Activated CD4-positive, alpha-beta T cell treated with anti-CD3 and anti-CD28 coated beads, Interleukin-2, amount 10 ng/mL, durations not matched to agents 7 days and 5 days (primary cell): Measurements from ENCODE around the gene EIF4E. TPM values are rescaled to one million over a fixed set of nuclear protein-coding genes. Genes with fewer than 3 reads are reported as not detected.
A peak's percentile ranks its signal among the peaks of the same experiment; 100 is the strongest.
"Not testable (repeated sequence)": the region's sequence is repeated elsewhere in the genome, so short reads cannot be mapped to it uniquely, and the experiment has no call there.

Experiments used
- CTCF ChIA-PET: fragments of 350-600 bp; sonication (Branson Sonifier 250); formaldehyde crosslinking; loops from one replicate; lab custom pipeline; 2021; ENCODE audit warnings: antibody characterized with exemption; lab: Charles Lee
- POLR2A ChIA-PET: fragments of 350-600 bp; sonication (Branson Sonifier 250); formaldehyde crosslinking; loops from one replicate; lab custom pipeline; 2021; ENCODE audit warnings: antibody characterized with exemption; lab: Charles Lee
- DNase-seq: peaks from one replicate; pipeline ENCODE4 v3.0.0-alpha.2; 2020
- H3K27ac Mint-ChIP-seq: one replicate; pipeline ENCODE4 v1.8.0; 2021; ENCODE audit warnings: mild to moderate bottlenecking, moderate library complexity, mixed read lengths
- H3K27me3 Mint-ChIP-seq: one replicate; pipeline ENCODE4 v1.8.0; 2021; ENCODE audit warnings: mixed read lengths
- H3K36me3 Mint-ChIP-seq: one replicate; pipeline ENCODE4 v1.8.0; 2021; ENCODE audit warnings: low read depth, mixed read lengths
- H3K4me1 Mint-ChIP-seq: one replicate; pipeline ENCODE4 v1.8.0; 2021; ENCODE audit warnings: mixed read lengths
- H3K4me3 Mint-ChIP-seq: one replicate; pipeline ENCODE4 v1.8.0; 2021; ENCODE audit warnings: mild to moderate bottlenecking, moderate library complexity, mixed read lengths
- H3K9me3 Mint-ChIP-seq: one replicate; pipeline ENCODE4 v1.8.0; 2021; ENCODE audit warnings: mixed read lengths
- total RNA-seq, 2 experiments: library from RNA; stranded (reverse); gene quantifications; one replicate each; pipeline ENCODE4 v1.2.3, GENCODE V29; 2021

The EIF4E gene
- total RNA-seq, 2 experiments from 2014 or later: 83.7 to 101 TPM

- Mint-ChIP-seq H3K4me3 (peak overlapping the region; percentile 87), H3K27me3 (no peaks in the 10 kb centered on the region), H3K27ac (peak overlapping the region; percentile 96), H3K36me3 (peaks cover 29% of the 10 kb centered on the region), H3K4me1 (peaks cover 41% of the 10 kb centered on the region), H3K9me3 (no peaks in the 10 kb centered on the region)
- CTCF ChIA-PET: interaction anchor here (0.6 to 3.3 kb wide), 7 partner anchors 10 to 461 kb away, joined by 3 to 16 read pairs (median 5); partner anchors contain the start of gene METAP1
- peak; percentile 72 for DNase-seq
- POLR2A ChIA-PET: interaction anchor here (0.6 to 0.7 kb wide), 2 partner anchors 28 to 643 kb away, joined by 3 read pairs; no protein-coding TSS in a partner anchor
These were observed 815 bp downstream of the EIF4E start for GRCh38 chr4:98928131-98928504.

DNA sequence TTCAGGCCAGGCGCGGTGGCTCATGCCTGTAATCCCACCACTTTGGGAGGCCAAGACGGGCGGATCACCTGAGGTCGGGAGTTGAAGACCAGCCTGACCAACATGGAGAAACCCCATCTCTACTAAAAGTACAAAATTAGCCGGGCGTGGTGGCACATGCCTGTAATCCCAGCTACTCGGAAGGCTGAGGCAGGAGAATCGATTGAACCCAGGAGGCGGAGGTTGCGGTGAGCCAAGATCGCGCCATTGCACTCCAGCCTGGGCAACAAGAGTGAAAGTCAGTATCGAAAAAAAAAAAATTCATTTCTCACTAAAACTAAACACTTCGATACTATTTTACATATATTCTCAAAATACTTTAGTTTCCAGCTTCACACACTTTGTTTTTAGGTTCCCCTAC lies 2.7 kb downstream of the EIF4E start:
- H3K9me3 Mint-ChIP-seq, H3K27me3 Mint-ChIP-seq, POLR2A ChIA-PET, H3K4me3 Mint-ChIP-seq, H3K27ac Mint-ChIP-seq, DNase-seq: not testable (repeated sequence)
- H3K4me1 Mint-ChIP-seq: peaks cover 33% of the 10 kb centered on the region
- H3K36me3 Mint-ChIP-seq: peaks cover 34% of the 10 kb centered on the region
- CTCF ChIA-PET: interaction anchor here (0.6 to 0.9 kb wide), 2 partner anchors 9 to 907 kb away, joined by 3 to 4 read pairs; no protein-coding TSS in a partner anchor

DNA sequence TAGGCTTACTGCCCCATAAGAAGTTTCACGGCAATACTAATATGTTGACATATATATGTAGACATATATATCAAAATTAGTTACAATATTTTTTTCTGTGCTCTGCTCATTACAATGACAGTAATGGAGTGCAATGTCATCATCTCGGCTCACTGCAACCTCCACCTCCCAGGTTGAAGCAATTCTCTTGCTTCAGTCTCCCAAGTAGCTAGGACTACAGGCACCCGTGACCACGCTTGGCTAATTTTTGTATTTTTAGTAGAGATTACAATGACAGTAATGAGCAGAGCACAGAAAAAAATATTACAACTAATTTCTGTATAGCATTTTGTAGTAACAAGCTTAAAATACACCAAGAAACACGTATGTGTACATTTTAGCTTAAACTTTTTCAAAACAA lies 7.6 kb downstream of the EIF4E start:
- Mint-ChIP-seq H3K36me3 (peaks cover 50% of the 10 kb centered on the region), H3K9me3 (peaks cover 2% of the 10 kb centered on the region), H3K4me3 (no peak overlapping the region), H3K4me1 (peaks cover 28% of the 10 kb centered on the region), H3K27ac (no peak overlapping the region), H3K27me3 (no peaks in the 10 kb centered on the region)
- CTCF ChIA-PET: interaction anchor here (0.9 to 1.0 kb wide), 2 partner anchors 11 kb away, joined by 3 read pairs; no protein-coding TSS in a partner anchor
- POLR2A ChIA-PET: no interaction called here
- DNase-seq: no peak

- Mint-ChIP-seq H3K4me1 (peaks cover 23% of the 10 kb centered on the region), H3K36me3 (peaks cover 46% of the 10 kb centered on the region), H3K9me3 (peaks cover 2% of the 10 kb centered on the region), H3K27ac (no peak overlapping the region), H3K4me3 (no peak overlapping the region), H3K27me3 (no peaks in the 10 kb centered on the region)
- ChIA-PET POLR2A (no interaction called here), CTCF (no interaction called here)
- no peak for DNase-seq
These were observed 8.9 kb downstream of the EIF4E start for GRCh38 chr4:98919996-98920395.

GRCh38 chr4:98910728-98911127 lies 18.2 kb downstream of the EIF4E start:
- Mint-ChIP-seq H3K4me1 (peaks cover 20% of the 10 kb centered on the region), H3K36me3 (peaks cover 32% of the 10 kb centered on the region)
- POLR2A ChIA-PET, H3K27me3 Mint-ChIP-seq, H3K4me3 Mint-ChIP-seq, H3K27ac Mint-ChIP-seq, H3K9me3 Mint-ChIP-seq, DNase-seq: not testable (repeated sequence)
- CTCF ChIA-PET: interaction anchor here (0.6 to 1.5 kb wide), 8 partner anchors 10 to 678 kb away, joined by 3 to 9 read pairs (median 3); no protein-coding TSS in a partner anchor

DNA sequence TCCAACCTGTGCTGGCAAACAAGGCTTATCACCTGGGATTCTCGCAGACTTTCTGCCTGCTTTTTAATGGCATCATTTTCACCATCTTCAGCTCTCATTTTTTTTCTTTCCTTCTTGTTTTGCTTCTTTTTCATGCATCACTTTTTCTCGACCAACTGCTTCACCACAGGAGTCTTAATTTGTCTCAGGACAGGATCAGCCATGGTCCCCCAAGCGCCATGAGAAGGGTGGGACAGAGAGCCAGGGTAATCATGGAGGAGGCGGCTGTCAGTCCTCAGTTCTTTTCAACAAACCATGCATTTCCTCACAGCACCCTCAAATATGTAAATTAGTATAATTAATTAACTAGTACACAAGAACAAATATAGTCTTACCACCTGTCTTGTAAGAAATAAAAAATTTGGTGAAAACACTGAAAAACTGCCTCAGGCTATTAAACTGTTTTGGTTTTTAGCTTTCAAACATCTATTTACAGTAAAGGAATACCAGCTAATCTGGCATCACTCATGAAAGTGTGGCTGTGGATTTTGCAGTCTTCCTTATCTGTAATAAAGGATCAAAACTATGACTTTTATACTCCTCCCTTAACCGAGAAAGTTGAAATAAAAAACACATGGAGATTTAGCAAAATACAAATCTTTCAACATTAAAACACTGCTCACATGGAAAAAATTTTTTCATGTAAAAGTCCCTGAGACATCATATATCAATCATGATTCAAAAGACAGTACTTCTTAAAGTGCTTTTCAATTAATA lies 19.1 kb downstream of the EIF4E start:
- ChIA-PET CTCF (interaction anchor here (0.6 to 1.5 kb wide), 6 partner anchors 11 to 678 kb away, joined by 3 to 9 read pairs (median 3); no protein-coding TSS in a partner anchor), POLR2A (no interaction called here)
- no peaks in the 10 kb centered on the region for H3K27me3 Mint-ChIP-seq
- no peak for DNase-seq
- peaks cover 23% of the 10 kb centered on the region for H3K4me1 Mint-ChIP-seq
- H3K4me3 Mint-ChIP-seq: no peak overlapping the region
- H3K36me3 Mint-ChIP-seq: peaks cover 34% of the 10 kb centered on the region
- H3K9me3 Mint-ChIP-seq: no peaks in the 10 kb centered on the region
- no peak overlapping the region for H3K27ac Mint-ChIP-seq

DNA sequence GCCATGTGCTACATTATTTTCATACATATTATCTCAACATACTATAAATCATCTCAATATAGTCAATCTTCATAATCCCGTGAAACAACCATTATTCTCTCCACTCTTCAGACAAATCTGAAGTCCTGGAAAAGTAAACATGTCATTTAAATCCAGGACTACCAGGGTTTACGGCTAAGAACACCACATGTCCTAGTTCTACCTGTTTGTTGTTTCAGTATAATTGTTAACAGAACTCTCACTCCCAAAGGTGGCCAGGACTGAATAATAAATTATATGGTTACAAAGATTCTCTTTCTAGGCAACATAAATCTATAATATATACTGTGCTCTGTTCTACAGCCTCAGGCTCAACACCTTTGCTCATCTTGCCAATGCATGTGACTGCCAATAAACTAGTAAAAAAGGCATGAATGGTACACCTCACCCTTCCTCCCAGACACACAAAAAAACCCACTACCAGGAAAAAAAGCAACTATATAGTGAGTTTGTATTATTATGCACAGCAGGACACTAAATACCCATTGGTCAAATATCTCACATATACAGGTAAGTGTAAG lies 20.1 kb downstream of the EIF4E start:
- ChIA-PET POLR2A (no interaction called here), CTCF (no interaction called here)
- H3K27me3 Mint-ChIP-seq: no peaks in the 10 kb centered on the region
- no peaks in the 10 kb centered on the region for H3K9me3 Mint-ChIP-seq
- H3K36me3 Mint-ChIP-seq: peaks cover 32% of the 10 kb centered on the region
- H3K27ac Mint-ChIP-seq: no peak overlapping the region
- H3K4me1 Mint-ChIP-seq: peaks cover 18% of the 10 kb centered on the region
- H3K4me3 Mint-ChIP-seq: no peak overlapping the region
- DNase-seq: no peak

DNA sequence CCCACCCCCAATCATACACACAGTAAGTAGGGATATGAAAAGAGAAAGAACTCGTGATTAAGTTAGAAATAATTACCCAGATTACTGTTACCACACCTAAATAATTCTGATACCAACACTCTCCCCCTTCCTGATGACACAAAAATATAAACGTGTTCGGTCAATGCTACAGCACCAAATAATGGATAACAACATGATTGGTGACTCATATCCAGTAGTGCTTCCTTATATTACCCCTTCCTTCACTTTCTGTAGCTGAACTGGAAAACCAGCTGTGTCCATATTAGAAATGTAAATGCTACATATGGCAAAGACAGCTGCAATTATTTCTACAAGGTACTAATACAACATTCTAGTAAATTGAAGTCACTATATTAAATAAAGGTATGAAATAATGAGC lies 20.8 kb downstream of the EIF4E start:
- CTCF ChIA-PET: interaction anchor here (1.5 kb wide), 1 partner anchor 14 kb away, joined by 3 read pairs; no protein-coding TSS in a partner anchor
- Mint-ChIP-seq H3K4me3 (no peak overlapping the region), H3K36me3 (peaks cover 33% of the 10 kb centered on the region), H3K9me3 (no peaks in the 10 kb centered on the region), H3K4me1 (peaks cover 20% of the 10 kb centered on the region), H3K27me3 (no peaks in the 10 kb centered on the region), H3K27ac (no peak overlapping the region)
- DNase-seq: no peak
- POLR2A ChIA-PET: no interaction called here

DNA sequence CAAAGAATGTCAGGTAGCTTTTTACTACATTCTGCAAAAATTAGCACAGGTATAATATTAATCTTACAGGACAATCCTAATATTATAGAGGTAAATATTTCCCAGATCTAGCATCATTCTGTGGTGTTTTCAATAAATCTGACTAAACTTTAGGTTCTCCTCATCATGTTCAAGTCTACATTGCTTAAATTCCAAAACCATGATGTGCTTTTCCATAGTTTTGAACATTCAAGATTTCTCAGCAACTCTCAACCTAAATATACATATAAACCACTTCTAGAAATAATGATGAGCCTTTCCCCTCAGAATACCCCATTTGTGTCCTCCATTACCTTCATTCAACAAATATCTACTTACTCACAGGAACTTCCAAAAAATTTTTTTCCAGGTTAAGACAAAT lies 23.1 kb downstream of the EIF4E start:
- POLR2A ChIA-PET: no interaction called here
- Mint-ChIP-seq H3K27me3 (no peaks in the 10 kb centered on the region), H3K36me3 (peaks cover 49% of the 10 kb centered on the region), H3K27ac (no peak overlapping the region), H3K4me1 (peaks cover 24% of the 10 kb centered on the region), H3K4me3 (no peak overlapping the region), H3K9me3 (no peaks in the 10 kb centered on the region)
- CTCF ChIA-PET: no interaction called here
- no peak for DNase-seq

DNA sequence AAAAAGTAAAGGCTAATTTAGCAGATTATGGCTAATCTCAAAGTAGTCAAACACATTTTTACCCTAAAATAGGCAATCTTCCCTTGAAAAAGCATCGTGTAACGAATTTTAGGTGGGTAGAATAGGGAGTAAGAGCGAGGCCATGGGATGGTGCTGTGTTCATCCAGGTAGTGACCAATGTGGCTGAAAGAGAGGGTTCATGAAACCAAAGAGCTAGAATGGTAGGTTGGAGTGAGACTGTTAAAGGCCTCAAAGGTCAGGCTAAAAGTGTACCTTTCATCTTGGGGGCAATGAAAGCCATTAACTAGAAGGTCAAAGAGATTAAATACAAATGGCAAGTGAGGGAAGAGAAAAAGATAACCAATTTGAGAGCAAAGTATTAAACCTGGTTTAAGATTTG lies 23.6 kb downstream of the EIF4E start:
- no peak for DNase-seq
- H3K4me1 Mint-ChIP-seq: peaks cover 26% of the 10 kb centered on the region
- no peaks in the 10 kb centered on the region for H3K9me3 Mint-ChIP-seq
- CTCF ChIA-PET: no interaction called here
- H3K36me3 Mint-ChIP-seq: peaks cover 54% of the 10 kb centered on the region
- POLR2A ChIA-PET: no interaction called here
- H3K27me3 Mint-ChIP-seq: no peaks in the 10 kb centered on the region
- no peak overlapping the region for H3K27ac Mint-ChIP-seq
- no peak overlapping the region for H3K4me3 Mint-ChIP-seq

- Mint-ChIP-seq H3K27me3 (no peaks in the 10 kb centered on the region), H3K27ac (no peak overlapping the region), H3K4me3 (no peak overlapping the region), H3K9me3 (no peaks in the 10 kb centered on the region), H3K36me3 (peaks cover 62% of the 10 kb centered on the region), H3K4me1 (peaks cover 21% of the 10 kb centered on the region)
- DNase-seq: no peak
- POLR2A ChIA-PET: no interaction called here
- CTCF ChIA-PET: no interaction called here
These were observed 25.0 kb downstream of the EIF4E start for GRCh38 chr4:98903963-98904362.

GRCh38 chr4:98903561-98903960 lies 25.4 kb downstream of the EIF4E start:
- H3K9me3 Mint-ChIP-seq: no peaks in the 10 kb centered on the region
- peaks cover 63% of the 10 kb centered on the region for H3K36me3 Mint-ChIP-seq
- no peak overlapping the region for H3K27ac Mint-ChIP-seq
- H3K4me1 Mint-ChIP-seq: peaks cover 19% of the 10 kb centered on the region
- H3K4me3 Mint-ChIP-seq: no peak overlapping the region
- ChIA-PET POLR2A (no interaction called here), CTCF (interaction anchor here (1.2 kb wide), 1 partner anchor 11 kb away, joined by 3 read pairs; no protein-coding TSS in a partner anchor)
- DNase-seq: no peak
- H3K27me3 Mint-ChIP-seq: no peaks in the 10 kb centered on the region

- Mint-ChIP-seq H3K36me3 (peaks cover 73% of the 10 kb centered on the region), H3K4me1 (peaks cover 10% of the 10 kb centered on the region), H3K27me3 (no peaks in the 10 kb centered on the region), H3K27ac (no peak overlapping the region), H3K9me3 (no peaks in the 10 kb centered on the region), H3K4me3 (no peak overlapping the region)
- ChIA-PET CTCF (no interaction called here), POLR2A (interaction anchor here (0.6 kb wide), 1 partner anchor 29 kb away, joined by 3 read pairs; no protein-coding TSS in a partner anchor)
- DNase-seq: no peak
These were observed 29.7 kb downstream of the EIF4E start for GRCh38 chr4:98899277-98899676.
